ENCODE measurements around the gene SEMA4G.

DNA sequence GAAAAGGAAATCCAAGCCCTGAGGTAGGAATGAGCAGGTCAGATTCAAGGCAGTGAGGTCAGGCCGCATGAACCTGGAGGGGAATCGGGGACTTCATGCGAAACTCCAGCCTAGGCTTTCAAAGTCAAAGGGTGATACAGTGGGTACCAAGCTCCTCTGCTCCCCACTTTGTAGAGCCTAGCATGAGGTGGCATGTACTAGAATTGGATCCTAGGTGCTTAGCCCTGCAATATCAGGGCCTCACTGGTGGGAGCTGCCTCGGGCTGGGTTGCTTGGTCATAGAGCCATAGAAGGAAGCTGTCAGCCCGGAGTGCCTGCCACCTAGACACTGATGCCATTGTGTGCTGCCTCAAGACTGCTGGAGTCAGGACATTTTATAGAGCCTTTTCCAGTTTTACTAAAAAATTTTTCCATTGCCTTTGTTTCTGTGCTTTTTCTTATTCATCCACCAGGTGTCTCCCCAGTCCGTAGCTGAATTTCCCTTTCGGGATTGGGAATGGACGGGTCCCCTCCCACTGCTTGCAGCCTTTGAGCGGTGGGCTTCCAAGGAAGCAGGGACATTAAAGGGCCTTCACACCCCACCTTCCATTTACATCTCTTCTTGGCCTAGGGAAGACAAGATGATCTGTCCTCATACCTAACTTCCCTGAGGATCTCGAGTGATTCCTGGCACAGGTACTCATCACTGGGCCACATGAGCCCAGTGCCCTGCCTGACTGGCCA, 24.8 kb downstream of the SEMA4G start:
- TF ChIP-seq, protein P1, sequence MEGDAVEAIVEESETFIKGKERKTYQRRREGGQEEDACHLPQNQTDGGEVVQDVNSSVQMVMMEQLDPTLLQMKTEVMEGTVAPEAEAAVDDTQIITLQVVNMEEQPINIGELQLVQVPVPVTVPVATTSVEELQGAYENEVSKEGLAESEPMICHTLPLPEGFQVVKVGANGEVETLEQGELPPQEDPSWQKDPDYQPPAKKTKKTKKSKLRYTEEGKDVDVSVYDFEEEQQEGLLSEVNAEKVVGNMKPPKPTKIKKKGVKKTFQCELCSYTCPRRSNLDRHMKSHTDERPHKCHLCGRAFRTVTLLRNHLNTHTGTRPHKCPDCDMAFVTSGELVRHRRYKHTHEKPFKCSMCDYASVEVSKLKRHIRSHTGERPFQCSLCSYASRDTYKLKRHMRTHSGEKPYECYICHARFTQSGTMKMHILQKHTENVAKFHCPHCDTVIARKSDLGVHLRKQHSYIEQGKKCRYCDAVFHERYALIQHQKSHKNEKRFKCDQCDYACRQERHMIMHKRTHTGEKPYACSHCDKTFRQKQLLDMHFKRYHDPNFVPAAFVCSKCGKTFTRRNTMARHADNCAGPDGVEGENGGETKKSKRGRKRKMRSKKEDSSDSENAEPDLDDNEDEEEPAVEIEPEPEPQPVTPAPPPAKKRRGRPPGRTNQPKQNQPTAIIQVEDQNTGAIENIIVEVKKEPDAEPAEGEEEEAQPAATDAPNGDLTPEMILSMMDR (IDR thresholded peaks at IDR 0.05): peak; percentile 34 to 79 (median 73)
- no peak for TF ChIP-seq POLR2A (IDR thresholded peaks at IDR 0.05)

Data from body of pancreas (tissue), 4 donors.